Measurements from ENCODE around the gene UBE2N.

DNA sequence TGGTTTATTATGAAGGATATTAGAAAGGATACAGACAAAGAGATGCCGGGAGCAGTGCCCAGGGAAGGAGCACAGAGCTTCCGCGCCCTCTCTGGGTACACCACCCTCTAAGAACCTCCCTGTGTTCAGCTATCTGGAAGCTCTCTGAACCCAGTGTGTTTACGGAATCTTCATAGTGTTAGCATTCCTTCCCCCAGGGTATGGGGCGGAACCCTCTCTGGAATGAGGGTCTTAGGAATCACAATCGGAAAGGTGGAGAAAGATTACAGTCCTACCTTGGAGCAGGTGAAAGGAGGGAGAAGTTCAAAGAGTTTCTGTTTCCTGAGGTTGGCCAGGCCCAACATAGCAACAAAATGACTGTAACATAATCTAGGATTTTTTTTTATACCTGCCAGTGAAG, 70.8 kb downstream of the UBE2N start:
- TF ChIP-seq, protein P1, sequence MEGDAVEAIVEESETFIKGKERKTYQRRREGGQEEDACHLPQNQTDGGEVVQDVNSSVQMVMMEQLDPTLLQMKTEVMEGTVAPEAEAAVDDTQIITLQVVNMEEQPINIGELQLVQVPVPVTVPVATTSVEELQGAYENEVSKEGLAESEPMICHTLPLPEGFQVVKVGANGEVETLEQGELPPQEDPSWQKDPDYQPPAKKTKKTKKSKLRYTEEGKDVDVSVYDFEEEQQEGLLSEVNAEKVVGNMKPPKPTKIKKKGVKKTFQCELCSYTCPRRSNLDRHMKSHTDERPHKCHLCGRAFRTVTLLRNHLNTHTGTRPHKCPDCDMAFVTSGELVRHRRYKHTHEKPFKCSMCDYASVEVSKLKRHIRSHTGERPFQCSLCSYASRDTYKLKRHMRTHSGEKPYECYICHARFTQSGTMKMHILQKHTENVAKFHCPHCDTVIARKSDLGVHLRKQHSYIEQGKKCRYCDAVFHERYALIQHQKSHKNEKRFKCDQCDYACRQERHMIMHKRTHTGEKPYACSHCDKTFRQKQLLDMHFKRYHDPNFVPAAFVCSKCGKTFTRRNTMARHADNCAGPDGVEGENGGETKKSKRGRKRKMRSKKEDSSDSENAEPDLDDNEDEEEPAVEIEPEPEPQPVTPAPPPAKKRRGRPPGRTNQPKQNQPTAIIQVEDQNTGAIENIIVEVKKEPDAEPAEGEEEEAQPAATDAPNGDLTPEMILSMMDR (conservative IDR thresholded peaks at IDR 0.05), result no peak
- no peak for TF ChIP-seq ZFX (IDR thresholded peaks at IDR 0.05)

All from C4-2B (cell line).